ENCODE results near the gene PLPP3. TPM values are rescaled to one million over a fixed set of nuclear protein-coding genes. Genes with fewer than 3 reads are reported as not detected.

The PLPP3 gene
- total RNA-seq, 1 experiment from 2014 or later: 11.1 TPM

DNA sequence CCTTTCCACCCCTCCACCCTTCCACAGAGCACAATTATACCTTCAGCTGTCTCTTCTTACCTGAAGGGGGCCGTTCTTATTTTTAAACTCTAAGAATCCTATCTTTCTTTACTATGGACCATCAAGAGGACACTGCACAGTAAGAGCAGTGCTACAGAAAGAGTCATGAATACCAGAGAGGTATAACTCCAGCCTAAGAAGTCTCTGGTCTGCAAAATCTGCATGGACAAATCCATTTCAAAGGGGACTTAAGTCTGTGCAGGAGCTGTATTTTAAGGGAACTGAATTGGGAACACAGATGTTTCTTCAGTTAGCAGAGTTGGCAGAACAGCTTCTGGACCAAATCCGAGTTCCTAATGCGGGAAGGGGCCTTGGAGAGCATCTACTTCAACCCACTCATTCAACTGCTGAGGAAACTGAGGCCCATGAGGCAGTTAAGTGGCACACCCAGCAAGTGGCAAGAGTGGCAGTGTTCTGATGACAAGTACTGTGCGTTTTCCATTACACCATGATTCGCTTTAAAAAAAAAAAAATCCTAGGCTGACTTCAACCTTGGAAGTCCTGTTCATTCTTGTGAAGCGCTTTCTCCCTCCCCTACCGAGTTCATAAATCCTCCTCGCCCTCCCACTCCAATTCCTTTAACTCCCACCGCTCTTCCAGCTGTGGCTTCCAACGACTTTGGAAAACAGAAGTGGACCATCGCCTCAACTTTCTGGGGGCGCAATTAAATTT lies 1.8 kb downstream of the PLPP3 start:
- DNase-seq (ENCODE audit: extremely low read depth, low read depth): no peak

- DNase-seq (ENCODE audit: extremely low read depth, low read depth): no peak
These were observed 2.4 kb downstream of the PLPP3 start for GRCh38 chr1:56576880-56577405.

DNA sequence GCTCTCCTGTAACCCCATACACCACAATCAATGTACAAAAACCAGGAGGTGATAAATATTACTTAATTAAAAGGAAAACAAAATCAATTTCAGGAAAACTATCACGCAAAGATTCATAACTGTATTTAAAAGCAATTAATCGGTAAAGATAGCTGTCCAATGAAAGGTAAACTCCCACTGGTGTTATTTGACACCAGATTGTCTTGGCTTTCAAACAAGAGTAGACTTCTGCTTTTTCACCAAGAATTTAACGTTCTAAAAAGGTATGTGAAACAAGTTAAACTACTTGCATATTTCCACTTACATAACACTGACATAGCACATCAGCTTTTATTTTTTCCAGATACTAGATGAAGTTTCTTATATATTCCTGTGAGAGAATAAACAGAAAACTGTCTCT lies 3.5 kb downstream of the PLPP3 start:
- DNase-seq (ENCODE audit: extremely low read depth, low read depth): no peak

DNA sequence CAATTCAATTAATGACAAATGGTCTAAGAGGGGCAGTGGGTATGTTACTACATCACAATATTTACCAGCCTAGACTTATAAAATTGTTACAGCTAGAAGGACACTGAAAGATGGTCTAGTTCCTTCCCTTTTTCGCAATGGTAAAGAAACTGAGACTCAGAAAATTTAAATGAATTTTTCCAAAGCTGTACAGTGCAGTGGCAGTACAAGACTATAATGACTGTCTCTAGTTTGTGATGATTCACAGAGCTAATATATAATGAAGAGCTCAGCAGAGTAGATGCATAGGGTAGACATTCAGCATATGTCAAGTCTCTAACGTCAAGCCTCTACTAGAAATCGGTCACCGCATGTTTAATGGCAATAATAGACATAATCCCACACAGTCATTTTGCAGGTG lies 4.6 kb downstream of the PLPP3 start:
- no peak for DNase-seq (ENCODE audit: extremely low read depth, low read depth)

GRCh38 chr1:56573311-56573710 lies 6.1 kb downstream of the PLPP3 start:
- no peak for DNase-seq (ENCODE audit: extremely low read depth, low read depth)

DNA sequence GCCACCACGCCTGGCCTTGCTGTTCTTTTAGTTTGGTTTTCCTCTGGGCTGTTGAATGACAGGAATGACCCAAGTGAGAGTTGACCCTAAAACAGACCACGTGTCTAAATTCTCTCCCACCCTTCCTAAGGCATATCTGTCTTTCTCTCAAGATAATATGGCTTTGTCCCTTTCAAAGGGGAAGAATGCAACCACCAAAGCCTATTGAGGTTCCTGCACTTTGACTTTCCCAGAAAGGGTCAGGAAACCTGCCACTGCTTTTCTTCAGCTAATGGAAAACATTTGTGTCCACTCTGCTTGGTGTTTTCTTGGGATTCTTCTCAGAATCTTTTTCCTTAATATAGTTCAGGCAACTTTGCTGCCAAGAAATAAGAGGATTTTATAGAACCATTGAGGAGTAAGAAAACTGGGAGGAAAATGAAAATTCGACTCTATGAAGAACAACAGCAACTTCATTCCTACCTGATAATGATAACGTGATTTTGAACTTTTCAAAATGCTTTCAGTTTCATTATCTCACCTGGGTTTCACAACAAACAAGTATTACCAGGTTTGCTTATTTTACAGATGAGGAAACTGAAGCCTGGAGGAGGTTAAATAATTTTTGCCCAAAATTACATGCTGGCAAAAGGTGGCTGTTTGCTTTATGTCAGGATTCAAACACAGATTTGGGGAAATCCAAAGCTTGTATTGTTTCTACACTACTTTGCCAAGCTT lies 6.9 kb downstream of the PLPP3 start:
- DNase-seq (ENCODE audit: extremely low read depth, low read depth): no peak

- no peak for DNase-seq (ENCODE audit: extremely low read depth, low read depth)
These were observed 7.9 kb downstream of the PLPP3 start for GRCh38 chr1:56571448-56571847.

DNA sequence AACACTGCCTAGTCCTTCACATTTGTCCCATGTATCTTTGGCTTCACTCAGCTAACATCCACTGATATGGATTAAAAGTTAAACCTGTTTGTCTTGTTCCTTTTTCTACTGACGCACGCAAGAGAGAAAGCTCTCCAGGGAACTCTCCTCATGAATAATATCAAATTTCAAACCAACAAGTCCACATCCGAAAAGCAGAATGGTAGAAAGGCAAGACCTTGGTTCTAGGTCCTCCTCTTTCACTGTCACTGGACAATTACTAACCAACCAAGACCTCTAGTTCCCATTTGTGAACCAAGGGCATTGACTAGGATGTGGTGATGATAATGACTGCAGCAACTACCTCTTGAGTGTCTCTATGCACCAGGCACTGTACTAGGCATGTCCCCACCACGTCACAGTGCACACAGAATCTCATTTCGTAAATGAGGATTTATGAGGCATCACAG lies 8.4 kb downstream of the PLPP3 start:
- no peak for DNase-seq (ENCODE audit: extremely low read depth, low read depth)

DNA sequence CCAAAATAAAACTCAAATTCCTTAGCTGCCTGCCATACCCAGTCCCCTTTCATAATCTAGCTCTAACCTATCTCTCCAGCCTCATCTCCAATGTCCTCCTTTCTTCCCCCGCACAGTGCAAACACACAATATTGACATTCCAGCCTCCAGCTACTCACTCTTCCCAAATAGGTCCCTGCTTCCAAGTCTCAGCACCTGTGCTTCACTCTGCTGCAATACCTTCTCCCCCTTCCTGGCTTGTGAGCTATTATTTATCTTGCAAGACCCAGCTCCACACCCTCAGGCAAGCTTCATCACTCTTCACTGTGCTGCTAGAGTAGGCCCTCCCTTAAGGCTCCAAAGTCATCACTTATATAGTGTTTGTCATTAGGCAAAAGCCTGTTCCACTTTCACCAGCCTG lies 9.7 kb downstream of the PLPP3 start:
- no peak for DNase-seq (ENCODE audit: extremely low read depth, low read depth)

- DNase-seq (ENCODE audit: extremely low read depth, low read depth): no peak
These were observed 12.4 kb downstream of the PLPP3 start for GRCh38 chr1:56566994-56567393.

- no peak for DNase-seq (ENCODE audit: extremely low read depth, low read depth)
These were observed 13.2 kb downstream of the PLPP3 start for GRCh38 chr1:56566061-56566744.

- no peak for DNase-seq (ENCODE audit: extremely low read depth, low read depth)
These were observed 14.7 kb downstream of the PLPP3 start for GRCh38 chr1:56564615-56565014.

- no peak for DNase-seq (ENCODE audit: extremely low read depth, low read depth)
These were observed 15.8 kb downstream of the PLPP3 start for GRCh38 chr1:56563568-56563967.

DNA sequence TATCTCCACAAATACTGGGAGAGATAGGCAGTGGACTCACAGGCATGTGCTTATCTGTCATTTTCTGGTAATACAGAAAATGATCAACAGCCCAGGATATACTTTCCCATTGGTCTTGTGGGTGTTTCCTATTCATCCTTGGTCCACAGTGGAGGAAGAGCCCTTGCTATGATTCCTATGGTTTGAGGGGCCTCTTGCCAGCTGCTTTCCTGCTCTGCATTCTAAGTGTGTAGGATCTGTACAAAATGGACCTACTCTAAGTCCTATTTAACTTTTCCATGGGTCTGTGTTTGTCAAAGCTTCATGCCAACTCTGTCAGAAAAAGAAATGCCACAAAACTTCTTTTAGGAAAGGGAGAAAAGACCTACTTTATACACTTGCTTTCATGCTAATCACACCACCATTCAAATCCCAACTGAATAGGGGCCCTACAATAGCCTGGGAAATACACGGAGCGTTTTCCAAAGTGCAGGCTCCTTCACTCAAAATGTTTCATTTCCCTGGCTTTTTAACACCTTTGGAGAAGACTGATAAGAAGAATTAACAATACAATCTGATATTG lies 16.4 kb downstream of the PLPP3 start:
- DNase-seq (ENCODE audit: extremely low read depth, low read depth): no peak

- no peak for DNase-seq (ENCODE audit: extremely low read depth, low read depth)
These were observed 17.9 kb downstream of the PLPP3 start for GRCh38 chr1:56561227-56562019.

GRCh38 chr1:56557746-56558145 lies 21.6 kb downstream of the PLPP3 start:
- no peak for DNase-seq (ENCODE audit: extremely low read depth, low read depth)

- no peak for DNase-seq (ENCODE audit: extremely low read depth, low read depth)
These were observed 23.9 kb downstream of the PLPP3 start for GRCh38 chr1:56555448-56555847.

DNA sequence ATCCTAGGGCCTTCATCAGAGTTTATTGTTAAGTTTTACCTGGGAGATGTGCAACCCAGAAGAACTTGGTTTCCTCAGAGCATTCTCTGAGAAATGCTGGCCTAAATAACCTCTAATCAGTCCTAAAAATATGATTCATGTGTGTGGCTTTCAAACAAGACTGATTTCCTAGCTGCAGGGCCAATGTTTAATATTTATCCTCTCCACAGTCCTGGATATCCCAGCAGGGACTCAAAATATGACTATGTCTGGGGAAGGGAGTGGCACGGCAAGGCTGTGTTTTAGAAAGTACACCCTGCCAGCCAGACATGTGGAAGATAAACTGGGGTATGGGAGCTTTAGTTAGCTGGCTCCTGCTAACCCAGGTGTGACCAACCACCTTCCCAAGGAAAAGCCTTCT lies 26.3 kb downstream of the PLPP3 start:
- no peak for DNase-seq (ENCODE audit: extremely low read depth, low read depth)

- no peak for DNase-seq (ENCODE audit: extremely low read depth, low read depth)
These were observed 27.0 kb downstream of the PLPP3 start for GRCh38 chr1:56552349-56552748.

GRCh38 chr1:56551691-56552090 lies 27.7 kb downstream of the PLPP3 start:
- DNase-seq (ENCODE audit: extremely low read depth, low read depth): no peak
